ENCODE data around the gene TCEA2.

The TCEA2 gene

DNA sequence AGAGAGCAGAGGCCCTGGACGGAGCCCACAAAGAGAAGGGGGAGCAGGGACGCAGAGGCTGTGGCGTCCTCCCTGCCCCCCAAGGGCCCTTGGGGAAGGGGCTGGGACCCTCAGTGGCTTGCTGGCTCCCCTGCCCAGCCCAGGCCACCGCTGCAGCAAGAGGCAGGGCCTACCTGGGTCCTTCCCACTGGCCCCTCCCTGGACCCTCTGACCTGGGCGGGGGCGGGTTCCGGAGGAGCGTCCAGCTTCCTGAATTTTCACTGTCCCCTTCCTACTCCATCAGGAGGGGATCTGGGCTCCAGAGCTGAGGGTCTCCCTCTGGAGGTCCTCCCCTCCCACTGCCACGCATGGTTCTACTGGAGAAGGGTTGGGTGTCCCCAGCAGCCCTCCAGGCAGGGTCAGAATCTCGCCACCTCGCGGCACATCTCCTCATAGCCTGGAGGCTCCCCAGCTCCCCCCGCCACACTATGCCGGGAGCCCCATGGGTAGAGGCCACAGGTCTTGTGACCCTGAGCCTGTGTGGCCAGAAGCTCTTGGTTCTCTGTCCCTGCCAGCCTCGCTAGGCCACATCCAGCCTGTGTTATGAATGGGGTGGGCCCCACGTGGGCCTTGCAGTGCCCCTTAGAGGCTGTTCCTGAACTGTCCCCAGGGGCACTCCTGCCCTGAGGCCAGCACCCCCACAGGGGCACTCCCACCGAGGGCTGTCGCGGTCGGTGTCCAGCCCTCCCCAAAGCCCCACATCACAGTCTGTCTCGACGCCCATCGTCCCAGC, 12.6 kb upstream of the TCEA2 start:
- H3K9me3 ChIP-seq (ENCODE audit: control insufficient read depth, insufficient read depth, low read length): no peaks in the 10 kb centered on the region
- H3K36me3 ChIP-seq (ENCODE audit: insufficient read depth, low read length): no peaks in the 10 kb centered on the region
- no peak overlapping the region for H3K9ac ChIP-seq (ENCODE audit: low read depth, low read length)
- H3K4me1 ChIP-seq (ENCODE audit: insufficient read depth, low read length): peaks cover 16% of the 10 kb centered on the region; the same call in 1 of the 2 replicates

DNA sequence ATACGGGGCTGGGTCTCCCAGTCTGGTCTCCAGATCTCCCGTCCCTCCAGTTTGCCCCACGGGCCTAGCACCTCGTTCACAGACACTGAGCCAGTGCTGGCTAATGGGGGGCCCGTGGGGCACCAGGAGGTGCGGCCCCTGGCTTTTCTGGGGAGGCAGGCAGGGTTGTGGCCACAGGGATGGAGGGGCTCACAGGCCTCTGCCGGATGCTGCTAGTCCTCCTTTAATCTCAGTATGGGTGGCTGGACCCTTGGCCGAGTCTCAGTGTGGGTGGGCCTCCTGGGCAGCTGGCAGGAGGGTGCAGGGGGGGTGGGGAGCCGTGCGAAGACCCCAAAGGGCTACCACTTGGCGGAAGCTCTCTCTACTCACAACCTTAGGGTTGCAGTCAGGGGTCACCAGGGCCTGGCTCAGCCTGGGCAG, 12.0 kb upstream of the TCEA2 start:
- no peaks in the 10 kb centered on the region for H3K36me3 ChIP-seq (ENCODE audit: insufficient read depth, low read length)
- H3K9me3 ChIP-seq (ENCODE audit: control insufficient read depth, insufficient read depth, low read length): no peaks in the 10 kb centered on the region
- H3K4me1 ChIP-seq (ENCODE audit: insufficient read depth, low read length): peaks cover 12% of the 10 kb centered on the region; the same call in 1 of the 2 replicates
- H3K9ac ChIP-seq (ENCODE audit: low read depth, low read length): no peak overlapping the region

DNA sequence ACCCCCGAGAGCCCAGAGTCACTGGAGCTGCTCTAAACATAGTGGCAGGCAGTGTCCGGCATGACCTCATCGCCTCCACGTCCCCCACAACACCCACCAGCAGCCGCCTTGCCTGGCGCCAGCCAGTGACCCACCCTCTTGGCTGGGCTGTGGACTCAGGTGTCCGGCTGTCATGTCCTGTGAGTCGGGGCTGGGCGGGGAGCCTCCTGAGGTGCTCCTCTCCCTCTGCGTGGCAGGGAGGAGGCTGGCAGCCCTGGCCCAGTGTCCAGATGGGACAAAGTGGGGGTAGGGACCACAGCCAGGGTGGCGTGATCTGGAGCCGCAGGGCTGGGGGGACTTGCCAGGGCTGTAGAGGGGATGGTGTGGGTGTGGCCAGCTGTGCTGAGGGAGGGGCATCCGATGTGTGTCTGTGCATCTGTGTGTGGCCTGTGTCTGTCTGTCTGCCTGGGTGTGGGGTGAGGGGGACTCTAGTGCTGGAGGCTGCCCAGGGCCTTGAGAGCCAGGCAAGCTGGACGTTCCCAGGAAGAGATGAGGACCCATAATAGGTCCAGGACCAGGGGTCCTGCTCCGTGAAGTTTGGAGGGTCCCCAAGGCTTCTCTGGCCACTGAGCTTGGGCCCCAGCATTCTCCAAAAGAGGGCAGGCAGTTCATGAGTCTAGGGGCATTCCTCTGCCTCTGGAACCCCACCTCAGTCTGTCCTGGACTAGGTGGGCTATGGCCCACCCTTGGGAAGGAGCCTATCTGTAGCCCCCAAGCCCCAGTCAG, 11.3 kb upstream of the TCEA2 start:
- Histone ChIP-seq H3K9me3 (ENCODE audit: control insufficient read depth, insufficient read depth, low read length) (no peaks in the 10 kb centered on the region), H3K4me1 (ENCODE audit: insufficient read depth, low read length) (peaks cover 12% of the 10 kb centered on the region; the same call in 1 of the 2 replicates), H3K9ac (ENCODE audit: low read depth, low read length) (no peak overlapping the region), H3K36me3 (ENCODE audit: insufficient read depth, low read length) (no peaks in the 10 kb centered on the region)

DNA sequence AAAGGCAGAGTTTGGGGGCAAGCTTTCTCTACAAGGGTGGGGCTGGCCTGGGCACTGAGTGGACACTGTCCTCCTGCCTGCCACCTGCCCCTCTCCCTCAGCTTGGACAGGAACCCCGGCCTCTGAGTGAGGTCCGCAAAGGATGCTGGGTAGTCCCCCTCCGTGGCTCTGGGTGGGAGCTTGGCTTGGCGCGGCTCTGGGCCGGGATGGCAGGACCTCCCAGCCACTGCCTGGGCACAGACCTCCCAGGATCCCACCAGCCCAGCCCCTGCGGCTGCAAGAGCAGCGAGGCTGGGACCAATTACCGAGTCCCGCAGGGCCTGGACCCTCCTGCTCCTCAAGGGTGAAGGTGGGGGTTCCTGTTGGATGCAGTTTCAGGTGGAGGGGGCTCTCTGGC, 10.7 kb upstream of the TCEA2 start:
- Histone ChIP-seq H3K4me1 (ENCODE audit: insufficient read depth, low read length) (peaks cover 16% of the 10 kb centered on the region; the same call in 1 of the 2 replicates), H3K36me3 (ENCODE audit: insufficient read depth, low read length) (no peaks in the 10 kb centered on the region), H3K9ac (ENCODE audit: low read depth, low read length) (no peak overlapping the region), H3K9me3 (ENCODE audit: control insufficient read depth, insufficient read depth, low read length) (no peaks in the 10 kb centered on the region)

DNA sequence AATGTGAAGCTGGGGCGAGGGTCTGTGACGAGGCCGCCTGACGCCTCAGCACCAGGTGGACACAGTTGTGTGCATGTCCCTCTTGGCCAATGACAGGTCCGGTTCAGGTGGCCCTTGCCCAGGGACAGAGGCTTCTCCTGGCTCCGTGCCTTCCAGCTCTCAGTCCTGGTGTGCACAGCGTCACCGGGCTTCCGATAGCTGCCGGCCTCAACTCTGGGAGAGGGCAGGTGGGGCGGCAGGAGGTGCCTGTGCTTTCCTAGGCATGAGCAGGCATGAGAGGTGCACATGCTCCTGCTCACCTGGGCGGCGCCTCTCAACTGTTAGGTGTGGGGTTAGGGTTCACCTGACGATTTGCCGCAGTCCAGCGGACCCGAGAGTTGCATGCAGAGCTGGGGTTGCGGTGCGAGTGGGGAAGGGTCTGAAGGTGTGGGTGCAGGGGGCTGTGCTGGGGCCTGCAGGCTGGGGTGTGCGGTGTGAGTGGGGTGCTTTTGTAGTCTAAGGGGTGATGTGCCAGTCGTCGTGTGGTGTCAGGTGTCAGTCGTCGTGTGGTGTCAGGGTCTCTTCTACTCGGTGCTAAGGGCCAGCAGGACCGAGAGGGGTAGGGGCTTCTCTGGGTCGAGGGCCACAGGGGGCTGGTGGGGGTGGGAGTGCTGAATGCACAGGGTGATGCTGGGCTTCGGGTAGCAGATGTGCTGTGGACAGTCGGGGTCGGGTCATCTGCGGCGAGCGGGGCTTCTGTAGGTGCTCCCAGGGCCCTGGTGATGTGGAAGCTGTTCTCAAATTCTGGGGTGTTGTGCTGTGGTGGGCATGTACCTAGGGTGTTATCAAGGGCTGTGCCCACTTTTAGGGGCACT, 9.8 kb upstream of the TCEA2 start:
- Histone ChIP-seq H3K36me3 (ENCODE audit: insufficient read depth, low read length) (no peaks in the 10 kb centered on the region), H3K4me1 (ENCODE audit: insufficient read depth, low read length) (peaks cover 19% of the 10 kb centered on the region; the same call in 1 of the 2 replicates), H3K9ac (ENCODE audit: low read depth, low read length) (no peak overlapping the region)

DNA sequence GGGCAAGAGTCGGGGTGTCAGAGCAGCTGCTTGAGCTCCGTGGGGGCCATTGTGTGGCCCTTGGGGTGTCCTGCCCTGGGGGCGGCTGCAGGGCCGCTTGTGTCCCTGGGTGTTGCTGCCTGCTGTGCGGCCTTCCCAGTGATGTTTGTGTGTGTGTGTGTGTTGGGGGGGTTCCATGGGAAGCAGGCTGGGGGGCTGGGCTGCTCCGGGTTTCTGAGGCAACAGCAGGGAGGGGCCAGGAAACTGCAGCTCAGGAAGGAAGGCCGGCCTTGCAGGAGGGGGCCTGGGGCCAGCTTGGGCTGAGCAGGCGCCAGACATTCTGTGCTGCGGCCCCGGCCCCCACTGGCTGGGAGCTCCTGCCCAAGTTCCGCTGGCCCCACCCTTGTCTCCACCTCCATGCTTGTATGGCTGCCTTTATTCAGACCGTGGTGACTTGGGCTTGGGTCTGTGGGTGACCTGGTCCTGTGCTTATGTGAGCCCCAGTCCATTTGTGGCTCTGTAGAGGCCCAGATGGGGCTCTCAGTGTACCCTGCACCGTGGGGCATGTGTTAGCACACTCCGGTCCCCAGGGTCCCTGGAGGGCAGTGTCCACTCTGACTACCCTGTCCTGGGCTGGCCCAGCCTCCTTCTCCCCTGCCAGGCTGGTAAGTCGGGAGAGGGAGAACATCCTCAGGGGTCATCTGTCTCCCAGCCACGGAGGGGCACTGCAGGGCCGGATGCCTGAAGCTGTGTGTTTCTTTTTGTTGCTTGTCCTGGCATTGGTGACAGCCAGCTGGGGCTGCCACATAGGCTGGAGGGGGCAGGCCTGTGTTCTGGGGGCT, 8.9 kb upstream of the TCEA2 start:
- H3K4me1 ChIP-seq (ENCODE audit: insufficient read depth, low read length): peaks cover 19% of the 10 kb centered on the region; the same call in 1 of the 2 replicates
- H3K9me3 ChIP-seq (ENCODE audit: control insufficient read depth, insufficient read depth, low read length): no peaks in the 10 kb centered on the region
- H3K9ac ChIP-seq (ENCODE audit: low read depth, low read length): no peak overlapping the region
- no peaks in the 10 kb centered on the region for H3K36me3 ChIP-seq (ENCODE audit: insufficient read depth, low read length)

More for the DNA sequence above, 9.8 kb upstream of the TCEA2 start:
- no peaks in the 10 kb centered on the region for H3K9me3 ChIP-seq (ENCODE audit: control insufficient read depth, insufficient read depth, low read length)

DNA sequence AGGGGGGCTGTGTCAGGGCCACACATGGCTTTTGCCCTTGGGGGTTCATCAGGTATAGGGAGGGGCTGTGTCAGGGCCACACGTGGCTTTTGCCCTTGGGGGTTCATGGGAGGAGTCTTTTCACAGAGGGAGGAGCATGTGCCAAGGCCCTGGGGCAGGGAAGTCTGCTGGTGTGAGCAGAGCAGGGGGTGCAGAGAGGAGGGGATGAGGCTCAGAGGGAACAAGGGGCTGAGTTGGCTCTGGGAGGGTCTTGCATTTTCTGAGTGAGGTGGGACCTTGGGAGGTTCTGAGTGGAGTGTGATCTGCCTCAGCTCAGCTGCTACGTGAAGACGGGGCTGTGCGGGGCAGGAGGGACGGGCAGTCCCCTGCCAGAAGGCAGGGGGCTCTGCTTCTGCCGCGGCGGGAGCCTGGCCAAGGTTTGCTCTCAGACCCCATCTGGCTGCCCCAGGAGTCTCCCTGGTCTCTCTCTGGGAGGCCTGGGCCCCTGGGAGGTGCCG, 7.6 kb upstream of the TCEA2 start:
- Histone ChIP-seq H3K9ac (ENCODE audit: low read depth, low read length) (no peak overlapping the region), H3K36me3 (ENCODE audit: insufficient read depth, low read length) (no peaks in the 10 kb centered on the region), H3K9me3 (ENCODE audit: control insufficient read depth, insufficient read depth, low read length) (no peaks in the 10 kb centered on the region), H3K4me1 (ENCODE audit: insufficient read depth, low read length) (peaks cover 15% of the 10 kb centered on the region; the same call in 1 of the 2 replicates)

DNA sequence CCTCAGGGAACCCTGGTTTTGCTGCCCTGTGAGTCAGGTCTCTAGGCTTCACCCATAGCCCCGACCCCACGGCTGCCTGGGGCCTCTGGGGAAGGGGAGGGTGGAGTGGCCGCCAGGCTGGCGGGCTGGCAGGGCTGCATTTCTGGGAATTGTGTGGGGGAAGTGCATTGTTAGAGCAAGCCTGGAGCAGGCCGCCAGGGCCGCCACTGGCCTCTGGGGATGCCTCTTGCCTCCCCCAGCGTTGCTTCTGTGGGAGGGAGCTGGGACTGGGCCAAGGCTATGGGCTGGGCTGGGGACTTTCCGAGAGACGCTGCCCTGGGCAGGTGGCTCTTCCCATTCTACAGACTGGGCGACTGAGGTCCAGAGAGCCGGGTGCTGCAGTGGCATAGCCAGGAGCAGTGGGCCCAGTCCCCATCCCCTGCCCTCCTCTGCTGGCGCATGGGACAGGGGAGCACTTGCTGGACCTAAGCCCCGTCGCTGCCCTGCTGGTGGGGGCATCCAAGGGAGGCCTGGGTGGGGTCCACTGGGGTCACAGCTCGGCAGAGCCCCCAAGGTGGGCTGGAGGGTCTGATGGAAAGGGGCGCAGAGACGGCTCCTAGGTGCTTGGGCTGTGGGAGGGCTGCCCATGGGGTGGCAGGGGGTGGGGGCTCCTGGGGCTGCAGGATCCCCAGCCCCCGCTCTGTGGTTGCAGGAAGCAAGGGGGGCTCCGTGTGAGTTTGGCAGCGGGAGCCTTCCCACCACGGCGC, 6.9 kb upstream of the TCEA2 start:
- Histone ChIP-seq H3K9me3 (ENCODE audit: control insufficient read depth, insufficient read depth, low read length) (no peaks in the 10 kb centered on the region), H3K9ac (ENCODE audit: low read depth, low read length) (no peak overlapping the region), H3K36me3 (ENCODE audit: insufficient read depth, low read length) (no peaks in the 10 kb centered on the region), H3K4me1 (ENCODE audit: insufficient read depth, low read length) (peaks cover 15% of the 10 kb centered on the region; the same call in 1 of the 2 replicates)

DNA sequence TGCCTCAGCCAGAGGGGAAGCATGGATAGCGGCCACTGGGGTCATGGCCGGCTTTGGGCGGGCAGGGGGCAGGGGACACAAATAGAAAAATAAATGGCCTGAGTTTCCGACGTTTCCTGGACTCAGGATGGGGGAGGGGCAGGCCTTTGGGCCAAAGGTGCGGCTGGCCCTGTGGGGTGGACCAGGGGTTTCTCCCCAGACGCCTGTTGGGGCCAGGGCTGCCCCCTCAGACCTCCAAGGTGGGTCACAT, 6.4 kb upstream of the TCEA2 start:
- Histone ChIP-seq H3K9me3 (ENCODE audit: control insufficient read depth, insufficient read depth, low read length) (no peaks in the 10 kb centered on the region), H3K4me1 (ENCODE audit: insufficient read depth, low read length) (peaks cover 15% of the 10 kb centered on the region; the same call in 1 of the 2 replicates), H3K36me3 (ENCODE audit: insufficient read depth, low read length) (no peaks in the 10 kb centered on the region), H3K9ac (ENCODE audit: low read depth, low read length) (no peak overlapping the region)

DNA sequence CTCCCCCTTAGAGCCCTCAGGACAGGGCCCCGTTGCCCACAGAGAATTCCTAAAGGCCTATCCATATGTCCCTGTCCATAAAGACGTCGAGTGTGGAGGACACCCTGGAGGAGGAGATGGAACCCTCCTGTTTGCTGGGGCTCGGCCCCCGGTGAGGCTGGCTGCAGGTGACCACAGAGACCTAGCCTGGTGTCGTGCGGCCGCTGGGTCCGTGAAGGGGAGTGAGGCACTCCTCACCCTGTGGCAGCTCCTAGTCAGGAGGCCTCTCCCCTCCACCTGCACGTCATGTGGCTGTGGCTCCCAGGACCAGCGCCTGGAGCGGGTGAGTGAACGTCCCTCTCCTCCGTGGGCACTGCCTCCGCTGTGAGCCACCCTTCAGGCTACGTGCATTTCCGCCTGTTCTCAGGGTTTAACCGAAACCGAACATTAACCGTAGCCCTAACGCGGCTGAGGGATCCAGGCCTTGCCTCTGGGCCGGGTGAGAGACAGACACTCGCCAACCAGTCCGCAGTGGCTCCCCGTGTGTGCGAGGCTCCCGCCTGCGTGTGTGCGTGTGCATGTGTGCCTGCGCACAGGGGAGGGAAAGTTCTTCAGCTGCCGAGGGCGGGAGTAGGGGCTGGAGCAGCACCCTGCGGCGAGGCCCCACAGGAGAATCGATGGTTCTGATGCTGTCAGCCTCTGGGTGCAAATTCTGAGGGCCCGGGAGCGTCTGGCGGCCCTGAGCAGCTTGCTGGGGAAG, 5.9 kb upstream of the TCEA2 start:
- Histone ChIP-seq H3K4me1 (ENCODE audit: insufficient read depth, low read length) (peaks cover 16% of the 10 kb centered on the region; the same call in 1 of the 2 replicates), H3K9ac (ENCODE audit: low read depth, low read length) (peak overlapping the region; percentile 1; the same call in 1 of the 2 replicates), H3K36me3 (ENCODE audit: insufficient read depth, low read length) (no peaks in the 10 kb centered on the region), H3K9me3 (ENCODE audit: control insufficient read depth, insufficient read depth, low read length) (no peaks in the 10 kb centered on the region)

DNA sequence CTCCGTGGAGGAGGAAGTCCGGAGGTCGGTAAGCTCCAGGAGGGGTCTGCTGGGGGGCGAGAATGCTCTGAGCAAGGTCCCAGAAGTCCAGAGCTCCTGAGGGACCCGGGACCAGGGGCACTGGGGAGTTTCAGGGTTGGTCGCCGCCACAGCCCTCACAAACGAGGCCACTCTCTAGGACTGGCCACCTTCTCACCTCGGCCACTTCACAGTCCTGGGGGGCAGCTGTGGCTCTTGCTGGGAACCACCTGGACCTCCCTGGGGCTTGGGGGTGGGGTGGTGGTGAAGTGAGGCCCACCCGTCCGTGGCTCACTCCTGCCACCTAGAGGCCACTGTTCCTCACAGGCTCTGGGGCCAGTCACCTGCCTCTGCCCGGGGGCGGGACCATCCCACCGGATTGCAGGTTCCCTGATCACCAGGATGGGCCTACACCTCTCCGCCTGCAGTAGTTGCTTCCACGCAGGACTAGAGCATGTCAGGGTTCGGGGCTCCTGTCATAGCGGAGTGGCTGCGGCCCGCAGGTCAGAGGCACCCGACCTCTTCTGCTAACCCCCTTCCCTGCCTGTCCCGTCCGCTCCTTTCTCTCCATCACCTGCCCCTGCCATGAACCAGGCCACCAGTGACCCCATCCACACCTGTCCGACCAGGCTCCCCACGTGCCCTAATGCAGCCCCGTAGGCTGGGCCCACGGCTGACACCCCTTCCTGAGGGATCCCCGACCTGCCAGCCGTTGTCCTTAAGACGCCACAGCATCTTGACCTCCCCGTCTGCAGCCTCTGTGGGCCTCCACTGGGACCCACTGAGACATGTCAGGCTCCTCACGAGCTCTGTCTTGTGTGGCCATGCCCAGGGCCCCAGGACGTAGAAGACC, 5.1 kb upstream of the TCEA2 start:
- no peaks in the 10 kb centered on the region for H3K9me3 ChIP-seq (ENCODE audit: control insufficient read depth, insufficient read depth, low read length)
- peak overlapping the region; percentile 1; the same call in 1 of the 2 replicates for H3K9ac ChIP-seq (ENCODE audit: low read depth, low read length)
- H3K4me1 ChIP-seq (ENCODE audit: insufficient read depth, low read length): peaks cover 20% of the 10 kb centered on the region; the same call in 1 of the 2 replicates
- H3K36me3 ChIP-seq (ENCODE audit: insufficient read depth, low read length): no peaks in the 10 kb centered on the region

DNA sequence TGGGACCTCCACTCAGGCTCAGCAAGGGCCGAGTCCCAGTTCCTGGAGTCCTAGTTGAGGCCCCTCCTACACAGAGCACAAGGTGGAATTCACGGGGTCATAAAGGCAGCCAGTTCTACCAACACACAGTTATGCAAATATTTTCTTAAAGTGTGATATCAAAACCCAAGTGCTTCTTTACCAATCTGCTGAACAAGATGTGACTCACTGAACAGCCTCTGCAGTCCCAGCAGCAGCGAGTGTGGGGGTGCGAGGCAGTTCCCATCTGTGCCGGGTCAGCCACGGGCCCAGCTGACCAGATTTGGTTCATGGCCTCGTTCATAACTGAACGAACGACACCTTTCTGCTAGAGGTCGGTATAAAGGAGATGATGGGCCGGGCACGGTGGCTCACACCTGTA, 4.5 kb upstream of the TCEA2 start:
- H3K9ac ChIP-seq (ENCODE audit: low read depth, low read length): no peak overlapping the region
- H3K4me1 ChIP-seq (ENCODE audit: insufficient read depth, low read length): peaks cover 19% of the 10 kb centered on the region; the same call in 1 of the 2 replicates
- no peaks in the 10 kb centered on the region for H3K9me3 ChIP-seq (ENCODE audit: control insufficient read depth, insufficient read depth, low read length)
- no peaks in the 10 kb centered on the region for H3K36me3 ChIP-seq (ENCODE audit: insufficient read depth, low read length)

All from ES-I3 (cell line).